Osteoblast (primary cell): ENCODE data around the gene RRM2. TPM values are rescaled to one million over a fixed set of nuclear protein-coding genes. Genes with fewer than 3 reads are reported as not detected.

Experiments used
- DNase-seq: peaks from one replicate; pipeline ENCODE4 v3.0.0; 2011; ENCODE audit warnings: low spot score, mixed read lengths; ENCODE audit not compliant: insufficient read length; ENCODE audit errors: missing footprints
- H2AFZ ChIP-seq: 2 replicates; pipeline ENCODE4 v1.6.0; 2011; ENCODE audit warnings: mild to moderate bottlenecking, low read length
- H3K27ac ChIP-seq: 2 replicates; pipeline ENCODE4 v1.5.1; 2011; ENCODE audit warnings: mild to moderate bottlenecking, low read depth, low read length, moderate library complexity
- H3K27me3 ChIP-seq: 2 replicates; pipeline ENCODE4 v1.6.0; 2012; ENCODE audit warnings: mild to moderate bottlenecking, control low read depth, inconsistent platforms, low read length, moderate library complexity; ENCODE audit not compliant: insufficient read depth
- H3K36me3 ChIP-seq: 2 replicates; pipeline ENCODE4 v1.5.1; 2011; ENCODE audit warnings: mild to moderate bottlenecking, low read length, control low read depth, moderate library complexity; ENCODE audit not compliant: insufficient read depth
- H3K4me1 ChIP-seq: 2 replicates; pipeline ENCODE4 v1.5.1; 2011; ENCODE audit warnings: mild to moderate bottlenecking, low read length, control low read depth, moderate library complexity; ENCODE audit not compliant: insufficient read depth
- H3K4me2 ChIP-seq: 2 replicates; pipeline ENCODE4 v1.6.0; 2011; ENCODE audit warnings: mild to moderate bottlenecking, low read length; ENCODE audit not compliant: insufficient read depth
- H3K4me3 ChIP-seq: fragments of 200-600 bp; sonication (generic); 3 replicates; pipeline ENCODE4 v1.5.1; 2012; ENCODE audit warnings: mild to moderate bottlenecking, low read length, inconsistent platforms; ENCODE audit not compliant: insufficient read depth
- H3K79me2 ChIP-seq: 2 replicates; pipeline ENCODE4 v1.6.0; 2012; ENCODE audit warnings: mild to moderate bottlenecking, low read length, control low read depth, inconsistent platforms; ENCODE audit not compliant: insufficient read depth
- H3K9me3 ChIP-seq: 2 replicates; pipeline ENCODE4 v1.5.1; 2011; ENCODE audit warnings: low read depth, low read length, control low read depth
- H4K20me1 ChIP-seq: 2 replicates; pipeline ENCODE4 v1.6.0; 2012; ENCODE audit warnings: mild to moderate bottlenecking, low read length, control low read depth; ENCODE audit not compliant: insufficient read depth
- CTCF ChIP-seq: IDR thresholded peaks from 2 replicates; pipeline ENCODE4 v1.5.1; 2011; ENCODE audit warnings: mild to moderate bottlenecking, low read depth, low read length, moderate library complexity; ENCODE audit errors: extremely low read depth
- total RNA-seq: library from RNA; depleted of rRNA; stranded (reverse); fragments of >200 nt; gene quantifications from 2 replicates; pipeline ENCODE4 v1.2.3, GENCODE V29; 2012

Gene RRM2
- total RNA-seq, 1 donor, result 4.3 TPM

DNA sequence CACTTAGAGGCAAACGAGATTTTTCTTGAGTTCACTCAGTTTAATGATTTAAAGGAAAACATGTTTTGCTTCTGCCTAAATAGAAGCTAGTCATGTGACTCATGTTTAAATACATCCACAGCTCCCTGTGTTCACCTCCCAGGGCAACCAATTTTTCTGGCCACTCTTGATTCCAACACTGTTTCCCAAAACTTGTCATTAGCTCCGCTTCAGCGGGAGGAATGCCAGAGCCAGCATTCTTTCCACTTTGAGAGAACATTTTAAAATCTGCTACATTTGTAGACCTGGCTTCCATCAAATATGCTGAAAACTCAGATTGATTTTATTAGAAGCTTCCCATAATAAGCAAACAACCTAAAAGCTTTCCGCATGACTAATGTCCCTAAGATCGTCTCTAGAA is 39.5 kb upstream of the RRM2 start:
- H3K4me3 ChIP-seq, result no peak overlapping the region
- no peak overlapping the region for H3K4me2 ChIP-seq
- peak; percentile 59 for DNase-seq
- no peak overlapping the region for H2AFZ ChIP-seq
- no peaks in the 10 kb centered on the region for H4K20me1 ChIP-seq
- no peak for TF ChIP-seq CTCF
- peaks cover 71% of the 10 kb centered on the region for H3K27me3 ChIP-seq
- H3K36me3 ChIP-seq, result no peaks in the 10 kb centered on the region
- no peaks in the 10 kb centered on the region for H3K9me3 ChIP-seq
- H3K4me1 ChIP-seq, result peaks cover 7% of the 10 kb centered on the region
- H3K79me2 ChIP-seq, result no peaks in the 10 kb centered on the region
- no peak overlapping the region for H3K27ac ChIP-seq

DNA sequence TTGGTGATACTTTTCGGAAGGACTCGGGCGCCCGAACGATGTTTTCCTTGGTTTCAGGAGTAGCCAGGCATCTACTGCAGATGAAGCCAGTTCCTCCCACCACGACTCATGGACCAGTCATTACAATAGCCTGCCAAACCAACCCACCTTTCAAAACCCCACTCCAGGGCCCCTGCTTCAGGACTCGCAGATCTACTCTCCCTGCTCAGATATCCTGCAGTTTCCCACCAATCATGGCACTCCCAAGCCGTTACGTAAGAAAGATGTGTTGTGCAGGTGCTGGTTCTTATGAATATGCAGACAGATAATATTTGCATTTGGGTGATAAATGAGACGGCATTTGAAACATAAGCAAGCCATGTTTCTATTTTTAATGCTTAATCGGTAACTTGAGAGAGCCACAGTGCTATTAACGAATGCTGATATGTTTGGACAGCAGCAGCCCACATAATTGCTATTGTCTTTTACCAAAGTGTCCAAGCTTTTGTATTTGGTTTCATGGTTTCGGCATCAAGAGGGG is 38.8 kb upstream of the RRM2 start:
- no peaks in the 10 kb centered on the region for H4K20me1 ChIP-seq
- peak; percentile 13 for DNase-seq
- H3K4me3 ChIP-seq, result no peak overlapping the region
- H3K27me3 ChIP-seq, result peaks cover 66% of the 10 kb centered on the region
- H3K27ac ChIP-seq, result no peak overlapping the region
- H3K9me3 ChIP-seq, result no peaks in the 10 kb centered on the region
- no peaks in the 10 kb centered on the region for H3K36me3 ChIP-seq
- no peak for TF ChIP-seq CTCF
- peaks cover 2% of the 10 kb centered on the region for H3K4me1 ChIP-seq
- no peaks in the 10 kb centered on the region for H3K79me2 ChIP-seq
- H3K4me2 ChIP-seq, result no peak overlapping the region
- H2AFZ ChIP-seq, result no peak overlapping the region

DNA sequence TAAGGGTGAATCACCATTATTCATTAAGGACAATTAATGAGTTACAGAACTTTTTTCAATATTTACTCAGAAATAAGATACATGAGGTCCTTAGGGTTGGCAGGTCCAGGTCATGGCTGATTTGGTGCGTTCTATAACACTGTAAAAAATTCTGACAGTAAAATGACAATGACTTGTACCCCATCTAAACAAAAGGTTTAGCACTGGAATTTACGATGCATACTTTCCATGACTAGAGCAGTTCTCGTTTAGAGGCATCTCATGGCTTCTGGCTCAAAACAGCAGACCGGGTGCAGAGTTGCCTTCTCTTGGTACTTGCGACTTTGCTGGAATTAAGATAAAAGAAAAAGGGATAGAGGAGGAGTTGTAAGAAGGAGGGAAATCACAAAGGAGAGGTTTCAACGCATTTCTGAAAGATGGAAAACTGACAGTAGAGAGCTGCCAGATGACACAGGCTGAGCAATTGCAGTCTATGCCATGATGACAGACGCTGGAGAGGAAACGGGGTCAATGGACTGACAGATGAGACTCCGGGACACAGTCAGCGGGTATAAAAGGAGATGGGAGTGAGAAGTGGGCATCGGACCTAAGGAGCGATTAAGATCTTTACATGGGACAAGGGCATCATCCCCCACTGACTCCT is 38.2 kb upstream of the RRM2 start:
- H3K79me2 ChIP-seq, result no peaks in the 10 kb centered on the region
- peaks cover 72% of the 10 kb centered on the region for H3K27me3 ChIP-seq
- peak; percentile 67 for DNase-seq
- H3K36me3 ChIP-seq, result no peaks in the 10 kb centered on the region
- H3K4me3 ChIP-seq, result no peak overlapping the region
- H4K20me1 ChIP-seq, result no peaks in the 10 kb centered on the region
- H3K27ac ChIP-seq, result no peak overlapping the region
- H2AFZ ChIP-seq, result no peak overlapping the region
- no peak for TF ChIP-seq CTCF
- no peak overlapping the region for H3K4me2 ChIP-seq
- no peaks in the 10 kb centered on the region for H3K4me1 ChIP-seq
- H3K9me3 ChIP-seq, result no peaks in the 10 kb centered on the region

- Histone ChIP-seq H3K27ac (no peak overlapping the region), H3K9me3 (no peaks in the 10 kb centered on the region), H3K27me3 (peaks cover 80% of the 10 kb centered on the region), H3K79me2 (no peaks in the 10 kb centered on the region), H3K36me3 (no peaks in the 10 kb centered on the region), H3K4me3 (no peak overlapping the region), H2AFZ (no peak overlapping the region), H3K4me1 (no peaks in the 10 kb centered on the region), H4K20me1 (no peaks in the 10 kb centered on the region), H3K4me2 (no peak overlapping the region)
- DNase-seq, result peak; percentile 73
- TF ChIP-seq CTCF, result no peak
These were observed 37.4 kb upstream of the RRM2 start for GRCh38 chr2:10085043-10085667.
